Caco-2 (cell line): Measurements from ENCODE around the gene GCC1. TPM values are rescaled to one million over a fixed set of nuclear protein-coding genes. Genes with fewer than 3 reads are reported as not detected.

Experiments used
- Bru-seq: library from RNA; stranded (reverse); fragments of 400-500 nt; gene quantifications from one replicate; lab custom pipeline; 2021; lab: Mats Ljungman, UMichigan
- BruChase-seq, 2 experiments: library from RNA; stranded (reverse); fragments of 400-500 nt; gene quantifications; one replicate each; lab custom pipeline; 2021; lab: Mats Ljungman, UMichigan
- BruUV-seq: library from RNA; stranded (reverse); fragments of 400-500 nt; replicated peaks from 2 replicates; lab custom pipeline; 2021; lab: Mats Ljungman, UMichigan
- CTCF ChIA-PET: fragments of 300-600 bp; sonication (Branson Sonifier 250); formaldehyde crosslinking; loops from one replicate; lab custom pipeline; 2022; ENCODE audit warnings: antibody characterized with exemption; lab: Charles Lee
- POLR2A ChIA-PET: fragments of 300-600 bp; sonication (Branson Sonifier 250); formaldehyde crosslinking; loops from one replicate; lab custom pipeline; 2022; ENCODE audit warnings: antibody characterized with exemption; lab: Charles Lee
- DNase-seq, 2 experiments: peaks; one replicate each; pipeline versions ENCODE4 v3.0.0 to v3.0.0-alpha.2; 2020 to 2022
- H3K27me3 ChIP-seq: replicated peaks from 2 replicates; pipeline ENCODE4 v1.6.0; 2011; ENCODE audit warnings: low read length; ENCODE audit not compliant: control insufficient read depth, insufficient read depth
- H3K36me3 ChIP-seq: 2 replicates; pipeline ENCODE4 v1.5.1; 2011; ENCODE audit warnings: low read length; ENCODE audit not compliant: control insufficient read depth, insufficient read depth
- H3K4me1 ChIP-seq: fragments of 250-450 bp; sonication (Bioruptor Pico); 2 replicates; pipeline ENCODE4 v1.5.1; 2020; ENCODE audit warnings: mild to moderate bottlenecking
- H3K4me3 ChIP-seq: 2 replicates; pipeline ENCODE4 v1.5.1; 2011; ENCODE audit warnings: low read depth, mild to moderate bottlenecking, control low read depth, low read length
- H3K9me3 ChIP-seq: fragments of 250-450 bp; sonication (Bioruptor Pico); 2 replicates; pipeline ENCODE4 v1.5.1; 2020; ENCODE audit warnings: mild to moderate bottlenecking, moderate library complexity
- H3K27ac Mint-ChIP-seq: one replicate; pipeline ENCODE4 v1.8.0; 2022; ENCODE audit warnings: mixed read lengths; ENCODE audit not compliant: unreplicated experiment
- H3K27me3 Mint-ChIP-seq: one replicate; pipeline ENCODE4 v1.8.0; 2022; ENCODE audit warnings: mixed read lengths; ENCODE audit not compliant: insufficient read depth, unreplicated experiment
- H3K36me3 Mint-ChIP-seq: one replicate; pipeline ENCODE4 v1.8.0; 2022; ENCODE audit warnings: mild to moderate bottlenecking, mixed read lengths; ENCODE audit not compliant: insufficient read depth, unreplicated experiment
- H3K4me1 Mint-ChIP-seq: one replicate; pipeline ENCODE4 v1.8.0; 2022; ENCODE audit warnings: low read depth, mixed read lengths; ENCODE audit not compliant: unreplicated experiment
- H3K4me3 Mint-ChIP-seq: one replicate; pipeline ENCODE4 v1.8.0; 2022; ENCODE audit warnings: mild to moderate bottlenecking, moderate library complexity, mixed read lengths; ENCODE audit not compliant: unreplicated experiment
- H3K9me3 Mint-ChIP-seq: one replicate; pipeline ENCODE4 v1.8.0; 2022; ENCODE audit warnings: mixed read lengths; ENCODE audit not compliant: unreplicated experiment
- intact Hi-C: fragments of 100-400 bp; cut with micrococcal nuclease; formaldehyde crosslinking; loops from one replicate; pipeline ENCODE4 v1.10.0; 2022; ENCODE audit not compliant: unreplicated experiment
- long read RNA-seq: library from polyadenylated mRNA; stranded (forward); transcript quantifications from one replicate; pipeline ENCODE4 v2.0.0, GENCODE V29; 2022
- total RNA-seq: library from RNA; stranded (reverse); gene quantifications from 2 replicates; pipeline ENCODE4 v1.2.3, GENCODE V29; 2022
- TF ChIP-seq, protein P1 (sequence below), 2 experiments: fragments of 200-600 bp in 1 of 2; IDR thresholded peaks; 1 replicate in 1 of 2; 2 replicates in 1 of 2; pipeline versions ENCODE4 v1.5.1 to v1.8.0; 2011 to 2022; ENCODE audit warnings: antibody characterized with exemption in 1 of 2, control low read depth in 1 of 2, inconsistent platforms in 1 of 2, low read depth in 1 of 2, low read length in 1 of 2, mild to moderate bottlenecking in 1 of 2, moderate library complexity in 1 of 2; ENCODE audit not compliant: insufficient read depth in 1 of 2, severe bottlenecking in 1 of 2, unreplicated experiment in 1 of 2

GCC1 gene, protein sequence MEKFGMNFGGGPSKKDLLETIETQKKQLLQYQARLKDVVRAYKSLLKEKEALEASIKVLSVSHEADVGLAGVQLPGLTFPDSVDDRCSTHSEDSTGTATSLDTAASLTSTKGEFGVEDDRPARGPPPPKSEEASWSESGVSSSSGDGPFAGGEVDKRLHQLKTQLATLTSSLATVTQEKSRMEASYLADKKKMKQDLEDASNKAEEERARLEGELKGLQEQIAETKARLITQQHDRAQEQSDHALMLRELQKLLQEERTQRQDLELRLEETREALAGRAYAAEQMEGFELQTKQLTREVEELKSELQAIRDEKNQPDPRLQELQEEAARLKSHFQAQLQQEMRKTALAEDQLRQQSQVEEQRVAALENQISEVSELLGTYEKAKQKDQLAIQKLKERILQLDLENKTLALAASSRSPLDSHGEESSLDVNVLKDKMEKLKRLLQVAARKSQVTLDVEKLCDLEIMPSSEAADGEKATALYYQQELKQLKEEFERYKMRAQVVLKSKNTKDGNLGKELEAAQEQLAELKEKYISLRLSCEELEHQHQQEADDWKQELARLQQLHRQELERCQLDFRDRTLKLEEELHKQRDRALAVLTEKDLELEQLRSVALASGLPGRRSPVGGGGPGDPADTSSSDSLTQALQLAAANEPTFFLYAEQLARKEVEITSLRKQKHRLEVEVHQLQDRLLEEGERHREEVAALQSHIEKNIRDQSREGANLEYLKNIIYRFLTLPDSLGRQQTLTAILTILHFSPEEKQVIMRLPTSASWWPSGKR
- total RNA-seq (23.0 and 26.6 TPM in 2 replicates), Bru-seq, nascent RNA (percentile 86 among the genes with signal in this experiment), BruChase-seq, experiment 1, labeled RNA remaining after a 2-hour chase (percentile 96 among the genes with signal in this experiment), BruChase-seq, experiment 2, labeled RNA remaining after a 6-hour chase (percentile 87 among the genes with signal in this experiment)
- long read RNA-seq, full-length matches to known transcripts, result 47 of 54 reads
- long read RNA-seq, partial matches to known transcripts, result 0 of 54 reads
- long read RNA-seq, other reads (novel, unspliced or antisense), result 7 of 54 reads

DNA sequence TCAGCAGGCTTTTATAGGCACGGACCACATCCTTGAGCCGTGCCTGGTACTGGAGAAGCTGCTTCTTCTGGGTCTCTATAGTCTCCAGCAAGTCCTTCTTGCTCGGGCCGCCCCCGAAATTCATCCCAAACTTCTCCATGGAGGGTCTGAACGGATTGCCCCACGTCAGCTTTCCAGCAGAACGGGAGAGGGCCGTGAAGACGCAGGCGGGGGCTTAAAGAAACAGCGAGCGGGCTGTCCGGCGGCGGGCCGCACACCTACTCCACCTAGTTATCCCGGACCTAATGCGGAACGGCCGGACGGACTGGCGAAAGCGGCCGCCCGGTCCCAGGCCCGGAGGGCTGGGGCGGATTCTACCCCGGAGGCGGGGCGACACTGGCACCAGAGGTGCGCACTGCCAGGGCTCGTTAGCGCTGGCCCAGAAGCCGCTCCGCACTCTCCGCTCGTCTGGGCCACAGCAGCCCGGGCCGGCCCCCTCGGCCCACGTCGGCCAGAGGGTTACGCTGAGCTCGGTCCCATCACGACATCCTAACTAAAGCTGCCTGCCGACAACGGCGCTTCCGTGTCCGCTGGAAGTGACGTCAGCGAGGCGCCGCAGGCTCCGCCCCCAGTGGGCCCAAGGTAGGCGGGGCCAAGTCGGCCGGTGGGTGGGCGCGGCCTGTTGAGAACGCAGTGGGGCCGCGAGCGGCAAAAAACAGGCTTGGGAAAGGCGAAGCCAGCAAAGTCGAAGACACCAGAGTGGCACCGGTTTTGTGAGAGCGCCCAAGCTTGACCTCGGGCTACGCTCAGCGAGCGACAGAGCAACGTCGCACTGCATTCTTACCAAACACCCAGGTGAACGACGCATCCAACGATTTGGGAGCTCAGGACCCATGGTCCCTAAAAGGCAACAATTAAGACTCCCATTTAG, at the start of gene GCC1:
Gene GCC1, minus strand, starts transcription at position 553 of the 910 bp plus-strand sequence. Its CDS starts 414 bp downstream, at position 139.
- Mint-ChIP-seq H3K9me3 (no peaks in the 10 kb centered on the region), H3K27ac (peak within 1 kb of the TSS; percentile 87), H3K4me1 (peaks cover 34% of the 10 kb centered on the region), H3K36me3 (peaks cover 25% of the 10 kb centered on the region), H3K4me3 (peak within 1 kb of the TSS; percentile 83), H3K27me3 (no peaks in the 10 kb centered on the region)
- peak within 1 kb of the TSS; percentile 94 for H3K4me3 ChIP-seq
- intact Hi-C loops, result loop anchor here (10.0 kb wide), 1 partner anchor 190 kb away; the partner anchor contains the start of gene ZNF800
- DNase-seq, result peak; percentile 91 to 96
- TF ChIP-seq, protein P1, sequence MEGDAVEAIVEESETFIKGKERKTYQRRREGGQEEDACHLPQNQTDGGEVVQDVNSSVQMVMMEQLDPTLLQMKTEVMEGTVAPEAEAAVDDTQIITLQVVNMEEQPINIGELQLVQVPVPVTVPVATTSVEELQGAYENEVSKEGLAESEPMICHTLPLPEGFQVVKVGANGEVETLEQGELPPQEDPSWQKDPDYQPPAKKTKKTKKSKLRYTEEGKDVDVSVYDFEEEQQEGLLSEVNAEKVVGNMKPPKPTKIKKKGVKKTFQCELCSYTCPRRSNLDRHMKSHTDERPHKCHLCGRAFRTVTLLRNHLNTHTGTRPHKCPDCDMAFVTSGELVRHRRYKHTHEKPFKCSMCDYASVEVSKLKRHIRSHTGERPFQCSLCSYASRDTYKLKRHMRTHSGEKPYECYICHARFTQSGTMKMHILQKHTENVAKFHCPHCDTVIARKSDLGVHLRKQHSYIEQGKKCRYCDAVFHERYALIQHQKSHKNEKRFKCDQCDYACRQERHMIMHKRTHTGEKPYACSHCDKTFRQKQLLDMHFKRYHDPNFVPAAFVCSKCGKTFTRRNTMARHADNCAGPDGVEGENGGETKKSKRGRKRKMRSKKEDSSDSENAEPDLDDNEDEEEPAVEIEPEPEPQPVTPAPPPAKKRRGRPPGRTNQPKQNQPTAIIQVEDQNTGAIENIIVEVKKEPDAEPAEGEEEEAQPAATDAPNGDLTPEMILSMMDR (IDR thresholded peaks at IDR 0.05; ENCODE audit: insufficient read depth in 1 of 2, low read depth in 1 of 2, low read length in 1 of 2, severe bottlenecking in 1 of 2, unreplicated experiment in 1 of 2), result no peak
- no peaks in the 10 kb centered on the region for H3K27me3 ChIP-seq
- H3K36me3 ChIP-seq, result peaks cover 4% of the 10 kb centered on the region
- H3K4me1 ChIP-seq, result peaks cover 30% of the 10 kb centered on the region
- ChIA-PET CTCF (no interaction called here), POLR2A (interaction anchor here (1.0 to 1.7 kb wide), 4 partner anchors 27 to 193 kb away, joined by 3 to 8 read pairs (median 4); partner anchors contain the start of gene ZNF800)
- TSS peak; percentile 32 for BruUV-seq
- H3K9me3 ChIP-seq, result no peaks in the 10 kb centered on the region

DNA sequence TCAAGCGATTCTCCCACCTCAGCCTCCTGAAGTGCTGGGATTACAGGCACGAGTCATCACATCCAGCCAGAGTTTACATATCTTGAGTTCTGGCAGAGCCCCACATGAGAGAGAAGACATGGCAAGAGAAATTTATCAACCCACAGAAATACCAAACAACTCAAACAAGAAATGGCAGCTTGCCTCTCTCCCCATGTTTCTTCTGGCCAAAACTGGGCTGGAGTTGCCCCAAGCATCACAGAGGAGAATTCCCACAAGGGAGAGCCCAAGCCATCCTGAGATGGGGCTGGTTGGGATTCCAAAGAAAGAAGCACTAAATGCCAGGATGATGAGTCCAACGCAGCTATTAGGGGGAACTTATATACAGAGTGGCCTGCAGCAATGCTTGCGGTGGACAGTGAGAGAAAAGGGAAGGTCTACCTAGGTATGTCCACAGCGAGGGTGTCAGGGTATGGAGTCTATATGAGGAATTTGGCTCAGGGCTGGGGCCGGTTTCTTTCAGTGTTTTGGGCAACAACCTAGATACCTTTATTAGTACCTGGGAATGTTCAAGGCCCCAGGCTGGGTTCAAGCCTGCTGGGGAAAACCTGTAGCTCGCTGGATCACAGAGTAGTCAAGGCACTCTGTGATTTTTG, 47.0 kb upstream of the GCC1 start:
- ChIA-PET POLR2A (no interaction called here), CTCF (no interaction called here)
- BruUV-seq, result no TSS peak
- Histone ChIP-seq H3K27me3 (no peaks in the 10 kb centered on the region), H3K4me3 (no peak overlapping the region), H3K9me3 (no peaks in the 10 kb centered on the region), H3K36me3 (no peaks in the 10 kb centered on the region), H3K4me1 (peaks cover 13% of the 10 kb centered on the region)
- no peak for DNase-seq
- no peak overlapping the region for H3K4me3 Mint-ChIP-seq
- no peak overlapping the region for H3K27ac Mint-ChIP-seq
- no peaks in the 10 kb centered on the region for H3K36me3 Mint-ChIP-seq
- intact Hi-C loops, result no loop called here
- TF ChIP-seq, protein P1 (IDR thresholded peaks at IDR 0.05; ENCODE audit: insufficient read depth in 1 of 2, low read depth in 1 of 2, low read length in 1 of 2, severe bottlenecking in 1 of 2, unreplicated experiment in 1 of 2), result no peak
- H3K9me3 Mint-ChIP-seq, result no peaks in the 10 kb centered on the region
- peaks cover 10% of the 10 kb centered on the region for H3K4me1 Mint-ChIP-seq
- H3K27me3 Mint-ChIP-seq, result peaks cover 5% of the 10 kb centered on the region
